GM19395 (cell line): ENCODE data around the gene CIBAR2.

Experiments used
- ATAC-seq: cut with Tn5 transposase; IDR thresholded peaks from one replicate; pipeline ENCODE4 v1.9.1; 2021; ENCODE audit warnings: mild to moderate bottlenecking, moderate library complexity; ENCODE audit not compliant: unreplicated experiment

The CIBAR2 gene

GRCh38 chr16:85103114-85104079 lies 8.9 kb downstream of the CIBAR2 start:
- ATAC-seq = no peak

- no peak for ATAC-seq
Observed at GRCh38 chr16:85101956-85102630, 10.2 kb downstream of the CIBAR2 start.

GRCh38 chr16:85100265-85100664 lies 12.0 kb downstream of the CIBAR2 start:
- no peak for ATAC-seq

GRCh38 chr16:85098565-85098964 lies 13.7 kb downstream of the CIBAR2 start:
- no peak for ATAC-seq

GRCh38 chr16:85096921-85097320 lies 15.4 kb downstream of the CIBAR2 start:
- ATAC-seq = no peak

GRCh38 chr16:85094812-85095211 lies 17.5 kb downstream of the CIBAR2 start:
- no peak for ATAC-seq

GRCh38 chr16:85094176-85094805 lies 18.0 kb downstream of the CIBAR2 start:
- ATAC-seq = no peak

GRCh38 chr16:85093705-85094104 lies 18.6 kb downstream of the CIBAR2 start:
- ATAC-seq = no peak

GRCh38 chr16:85092851-85093250 lies 19.4 kb downstream of the CIBAR2 start:
- no peak for ATAC-seq

- ATAC-seq = no peak
Observed at GRCh38 chr16:85092309-85092708, 20.0 kb downstream of the CIBAR2 start.

- ATAC-seq = no peak
Observed at GRCh38 chr16:85091522-85091910, 20.8 kb downstream of the CIBAR2 start.

GRCh38 chr16:85090873-85091521 lies 21.3 kb downstream of the CIBAR2 start:
- ATAC-seq = no peak

GRCh38 chr16:85090181-85090580 lies 22.1 kb downstream of the CIBAR2 start:
- ATAC-seq = no peak

- ATAC-seq = no peak
Observed at GRCh38 chr16:85089525-85089924, 22.7 kb downstream of the CIBAR2 start.

GRCh38 chr16:85088570-85089199 lies 23.6 kb downstream of the CIBAR2 start:
- no peak for ATAC-seq

GRCh38 chr16:85087899-85088569 lies 24.2 kb downstream of the CIBAR2 start:
- ATAC-seq = no peak

GRCh38 chr16:85086347-85087291 lies 25.7 kb downstream of the CIBAR2 start:
- ATAC-seq = no peak

GRCh38 chr16:85085721-85086120 lies 26.6 kb downstream of the CIBAR2 start:
- ATAC-seq = no peak
